CD4-positive, alpha-beta T cell (primary cell): ENCODE results near the gene DVL1. TPM values are rescaled to one million over a fixed set of nuclear protein-coding genes. Genes with fewer than 3 reads are reported as not detected.

ENCODE experiments used
- ATAC-seq: fragments of 200-7000 bp; cut with Tn5 transposase; one replicate; pipeline ENCODE4 v1.10.0; 2022; ENCODE audit warnings: mild to moderate bottlenecking; ENCODE audit not compliant: poor library complexity
- CTCF ChIA-PET: fragments of 350-600 bp; sonication (Branson Sonifier 250); formaldehyde crosslinking; loops from one replicate; lab custom pipeline; 2021; ENCODE audit warnings: antibody characterized with exemption, inconsistent platforms; lab: Charles Lee
- POLR2A ChIA-PET: fragments of 350-600 bp; sonication (Branson Sonifier 250); formaldehyde crosslinking; loops from one replicate; lab custom pipeline; 2021; ENCODE audit warnings: antibody characterized with exemption, inconsistent platforms; lab: Charles Lee
- DNase-seq, 14 experiments: peaks; one replicate each; pipeline ENCODE4 v3.0.0-alpha.2; 2013 to 2020; ENCODE audit warnings: mixed read lengths in 2 of 14
- H3K27ac ChIP-seq, 2 donors: one replicate each; pipeline versions ENCODE4 v1.5.1 to v1.7.0; 2013; ENCODE audit warnings: low read length in 2 of 2, low read depth in 1 of 2, mild to moderate bottlenecking in 1 of 2
- H3K27me3 ChIP-seq, 2 experiments: 1 replicate in 1 of 2; 2 replicates in 1 of 2; pipeline versions ENCODE4 v1.6.1 to v1.7.0; 2013; ENCODE audit warnings: low read length in 2 of 2, control low read depth in 1 of 2, mild to moderate bottlenecking in 1 of 2, moderate library complexity in 1 of 2; ENCODE audit not compliant: insufficient read depth in 2 of 2, control insufficient read depth in 1 of 2
- H3K36me3 ChIP-seq: one replicate; pipeline ENCODE4 v1.6.1; 2013; ENCODE audit warnings: low read length, control low read depth; ENCODE audit not compliant: insufficient read depth
- H3K4me1 ChIP-seq: one replicate; pipeline ENCODE4 v1.6.1; 2013; ENCODE audit warnings: low read length, control low read depth; ENCODE audit not compliant: insufficient read depth
- H3K4me3 ChIP-seq: one replicate; pipeline ENCODE4 v1.5.1; 2013; ENCODE audit warnings: mild to moderate bottlenecking, low read length, moderate library complexity
- H3K9me3 ChIP-seq, 2 experiments: 1 replicate in 1 of 2; 2 replicates in 1 of 2; pipeline versions ENCODE4 v1.6.1 to v1.7.0; 2013; ENCODE audit warnings: low read length in 2 of 2, mild to moderate bottlenecking in 2 of 2, control low read depth in 1 of 2, moderate library complexity in 1 of 2; ENCODE audit not compliant: control insufficient read depth in 1 of 2, insufficient read depth in 1 of 2
- H3K27ac Mint-ChIP-seq: one replicate; pipeline ENCODE4 v1.8.0; 2020; ENCODE audit warnings: mixed read lengths
- H3K27me3 Mint-ChIP-seq: one replicate; pipeline ENCODE4 v1.8.0; 2021; ENCODE audit warnings: mixed read lengths
- H3K36me3 Mint-ChIP-seq: one replicate; pipeline ENCODE4 v1.8.0; 2021; ENCODE audit warnings: low read depth, mixed read lengths
- H3K4me1 Mint-ChIP-seq: one replicate; pipeline ENCODE4 v1.8.0; 2021; ENCODE audit warnings: low read depth, mixed read lengths
- H3K4me3 Mint-ChIP-seq: one replicate; pipeline ENCODE4 v1.8.0; 2020; ENCODE audit warnings: mild to moderate bottlenecking, mixed read lengths
- H3K9me3 Mint-ChIP-seq: one replicate; pipeline ENCODE4 v1.8.0; 2020; ENCODE audit warnings: mixed read lengths
- intact Hi-C, 2 experiments: fragments of 100-400 bp; cut with DNase I in 1 of 2; cut with micrococcal nuclease in 1 of 2; formaldehyde crosslinking; loops; one replicate each; pipeline versions ENCODE4 v1.15.1 to v1.9.0; 2023 to 2025; cut with DNase I, micrococcal nuclease
- total RNA-seq, 174 experiments: library from RNA in 2 of 174; stranded (reverse) in 2 of 174; gene quantifications; one replicate each; pipeline ENCODE4 v1.2.3 and lab custom pipeline; 2021 to 2026
- TF ChIP-seq, protein P1 (sequence below): fragments of 200-600 bp; IDR thresholded peaks from one replicate; pipeline ENCODE4 v1.8.0; 2022; ENCODE audit warnings: antibody characterized with exemption, mild to moderate bottlenecking

DVL1 gene
- total RNA-seq, 2 experiments from 2014 or later, result 44.9 to 45.5 TPM

DNA sequence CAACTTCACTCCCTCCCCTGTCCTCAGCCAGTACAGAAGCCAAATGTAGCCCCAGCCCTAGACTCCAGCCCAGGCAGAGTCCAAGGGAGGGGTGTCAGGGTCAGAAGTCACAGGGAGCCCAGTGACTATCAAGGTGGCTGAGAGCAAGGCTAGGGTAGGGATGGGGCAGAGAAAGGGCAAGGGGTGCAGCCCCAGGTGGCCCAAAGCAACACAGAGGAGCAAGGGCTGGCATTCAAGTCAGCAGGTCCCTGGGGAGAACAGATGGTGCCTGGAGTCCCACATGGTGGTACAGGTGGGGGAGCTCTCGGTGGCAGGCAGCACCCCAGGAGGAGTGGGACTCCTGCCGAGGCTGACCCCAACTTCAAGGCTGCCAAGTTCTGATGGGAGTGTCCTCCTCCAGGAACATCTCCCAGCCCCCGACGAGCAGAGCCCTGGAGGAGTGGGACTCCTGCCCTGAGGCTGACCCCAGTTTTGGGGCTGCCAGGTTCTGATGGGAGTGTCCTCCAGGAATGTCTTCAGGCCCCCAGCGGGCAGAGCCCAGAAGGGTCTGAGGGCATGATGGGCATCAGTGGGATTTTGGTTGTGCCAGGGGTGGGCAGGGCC, 3.7 kb upstream of the DVL1 start:
- ChIA-PET CTCF (interaction anchor here (2.0 kb wide), 1 partner anchor 18 kb away, joined by 9 read pairs; no protein-coding TSS in a partner anchor), POLR2A (interaction anchor here (0.6 to 1.2 kb wide), 2 partner anchors 19 to 113 kb away, joined by 3 to 4 read pairs; no protein-coding TSS in a partner anchor)

GRCh38 chr1:1351511-1352427, 2.6 kb upstream of the DVL1 start:
- DNase-seq (no peak), ATAC-seq (no peak)
- TF ChIP-seq, protein P1, sequence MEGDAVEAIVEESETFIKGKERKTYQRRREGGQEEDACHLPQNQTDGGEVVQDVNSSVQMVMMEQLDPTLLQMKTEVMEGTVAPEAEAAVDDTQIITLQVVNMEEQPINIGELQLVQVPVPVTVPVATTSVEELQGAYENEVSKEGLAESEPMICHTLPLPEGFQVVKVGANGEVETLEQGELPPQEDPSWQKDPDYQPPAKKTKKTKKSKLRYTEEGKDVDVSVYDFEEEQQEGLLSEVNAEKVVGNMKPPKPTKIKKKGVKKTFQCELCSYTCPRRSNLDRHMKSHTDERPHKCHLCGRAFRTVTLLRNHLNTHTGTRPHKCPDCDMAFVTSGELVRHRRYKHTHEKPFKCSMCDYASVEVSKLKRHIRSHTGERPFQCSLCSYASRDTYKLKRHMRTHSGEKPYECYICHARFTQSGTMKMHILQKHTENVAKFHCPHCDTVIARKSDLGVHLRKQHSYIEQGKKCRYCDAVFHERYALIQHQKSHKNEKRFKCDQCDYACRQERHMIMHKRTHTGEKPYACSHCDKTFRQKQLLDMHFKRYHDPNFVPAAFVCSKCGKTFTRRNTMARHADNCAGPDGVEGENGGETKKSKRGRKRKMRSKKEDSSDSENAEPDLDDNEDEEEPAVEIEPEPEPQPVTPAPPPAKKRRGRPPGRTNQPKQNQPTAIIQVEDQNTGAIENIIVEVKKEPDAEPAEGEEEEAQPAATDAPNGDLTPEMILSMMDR, result no peak
- Histone ChIP-seq H3K9me3 (peaks cover 0 to 18% of the 10 kb centered on the region in 2 experiments), H3K27me3 (peaks cover 15 to 32% of the 10 kb centered on the region in 2 experiments), H3K4me1 (peaks cover 47% of the 10 kb centered on the region), H3K4me3 (no peak overlapping the region), H3K36me3 (no peaks in the 10 kb centered on the region), H3K27ac (no peak overlapping the region)
- CTCF ChIA-PET, result no interaction called here
- POLR2A ChIA-PET, result interaction anchor here (1.2 to 1.4 kb wide), 2 partner anchors 20 to 23 kb away, joined by 4 read pairs; partner anchors contain the start of gene AURKAIP1
- peak overlapping the region; percentile 80 for H3K4me3 Mint-ChIP-seq
- no peaks in the 10 kb centered on the region for H3K36me3 Mint-ChIP-seq
- H3K4me1 Mint-ChIP-seq, result peaks cover 34% of the 10 kb centered on the region
- H3K27me3 Mint-ChIP-seq, result peaks cover 21% of the 10 kb centered on the region
- H3K9me3 Mint-ChIP-seq, result no peaks in the 10 kb centered on the region
- H3K27ac Mint-ChIP-seq, result peak overlapping the region; percentile 48
- intact Hi-C loops, result no loop called here

More for the DNA sequence above, 3.7 kb upstream of the DVL1 start:
- ATAC-seq (no peak), DNase-seq (no peak)
- Mint-ChIP-seq H3K36me3 (no peaks in the 10 kb centered on the region), H3K27me3 (peaks cover 30% of the 10 kb centered on the region), H3K4me3 (peak overlapping the region; percentile 80), H3K9me3 (no peaks in the 10 kb centered on the region), H3K27ac (peak overlapping the region; percentile 48), H3K4me1 (peaks cover 23% of the 10 kb centered on the region)
- Histone ChIP-seq H3K4me1 (peaks cover 37% of the 10 kb centered on the region), H3K27me3 (peaks cover 22 to 39% of the 10 kb centered on the region in 2 experiments), H3K27ac (no peak overlapping the region), H3K9me3 (peaks cover 0 to 22% of the 10 kb centered on the region in 2 experiments), H3K4me3 (no peak overlapping the region), H3K36me3 (no peaks in the 10 kb centered on the region)
- intact Hi-C loops, result no loop called here
- TF ChIP-seq, protein P1, result no peak
